Measurements from ENCODE around the gene MPRIP.
"Not testable (repeated sequence)": the region's sequence is repeated elsewhere in the genome, so short reads cannot be mapped to it uniquely, and the experiment has no call there.

MPRIP gene

GRCh38 chr17:17181666-17182597 lies 139.7 kb downstream of the MPRIP start:
- DNase-seq, result peak; percentile 37
- Histone ChIP-seq H3K27me3 (ENCODE audit: insufficient read depth, low read length, poor library complexity) (no peaks in the 10 kb centered on the region), H3K4me3 (ENCODE audit: low read depth in 1 of 2, low read length in 2 of 2) (no peak overlapping the region), H3K4me2 (ENCODE audit: insufficient read depth, low read length) (no peak overlapping the region), H4K20me1 (ENCODE audit: insufficient read depth, low read length) (peaks cover 2% of the 10 kb centered on the region; the same call in 1 of the 2 replicates), H3K9ac (ENCODE audit: low read depth, low read length) (no peak overlapping the region), H2AFZ (ENCODE audit: low read depth, low read length) (no peak overlapping the region), H3K27ac (ENCODE audit: low read length) (no peak overlapping the region), H3K9me3 (ENCODE audit: insufficient read depth, low read length, severe bottlenecking) (no peaks in the 10 kb centered on the region), H3K36me3 (ENCODE audit: insufficient read depth, low read length) (peaks cover 79% of the 10 kb centered on the region), H3K4me1 (ENCODE audit: insufficient read depth, low read length) (no peaks in the 10 kb centered on the region), H3K79me2 (ENCODE audit: insufficient read depth, low read length) (no peaks in the 10 kb centered on the region)
- TF ChIP-seq EZH2 (IDR thresholded peaks at IDR 0.05; ENCODE audit: borderline replicate concordance, low read depth, low read length, severe bottlenecking) (no peak), CTCF (IDR thresholded peaks at IDR 0.05; ENCODE audit: borderline replicate concordance, extremely low read depth, low read length, poor library complexity, severe bottlenecking) (no peak)
- peak; percentile 78 for ATAC-seq (ENCODE audit: insufficient read depth, low read depth)

GRCh38 chr17:17182598-17183136 lies 140.4 kb downstream of the MPRIP start:
- Histone ChIP-seq H3K36me3 (ENCODE audit: insufficient read depth, low read length) (peaks cover 79% of the 10 kb centered on the region), H3K4me1 (ENCODE audit: insufficient read depth, low read length) (no peaks in the 10 kb centered on the region), H4K20me1 (ENCODE audit: insufficient read depth, low read length) (peaks cover 2% of the 10 kb centered on the region; the same call in 1 of the 2 replicates), H3K9ac (ENCODE audit: low read depth, low read length) (no peak overlapping the region), H2AFZ (ENCODE audit: low read depth, low read length) (no peak overlapping the region), H3K4me2 (ENCODE audit: insufficient read depth, low read length) (no peak overlapping the region), H3K79me2 (ENCODE audit: insufficient read depth, low read length) (no peaks in the 10 kb centered on the region), H3K27me3 (ENCODE audit: insufficient read depth, low read length, poor library complexity) (no peaks in the 10 kb centered on the region), H3K4me3 (ENCODE audit: low read depth in 1 of 2, low read length in 2 of 2) (no peak overlapping the region), H3K9me3 (ENCODE audit: insufficient read depth, low read length, severe bottlenecking) (no peaks in the 10 kb centered on the region), H3K27ac (ENCODE audit: low read length) (no peak overlapping the region)
- no peak for DNase-seq
- ATAC-seq (ENCODE audit: insufficient read depth, low read depth), result no peak
- TF ChIP-seq CTCF (IDR thresholded peaks at IDR 0.05; ENCODE audit: borderline replicate concordance, extremely low read depth, low read length, poor library complexity, severe bottlenecking), result no peak
- no peak for TF ChIP-seq EZH2 (IDR thresholded peaks at IDR 0.05; ENCODE audit: borderline replicate concordance, low read depth, low read length, severe bottlenecking)

- H3K9ac ChIP-seq (ENCODE audit: low read depth, low read length), result no peak overlapping the region
- no peak overlapping the region for H3K4me3 ChIP-seq (ENCODE audit: low read depth in 1 of 2, low read length in 2 of 2)
- no peaks in the 10 kb centered on the region for H3K4me1 ChIP-seq (ENCODE audit: insufficient read depth, low read length)
- ATAC-seq (ENCODE audit: insufficient read depth, low read depth), result no peak
- DNase-seq, result no peak
- no peaks in the 10 kb centered on the region for H3K9me3 ChIP-seq (ENCODE audit: insufficient read depth, low read length, severe bottlenecking)
- no peaks in the 10 kb centered on the region for H3K79me2 ChIP-seq (ENCODE audit: insufficient read depth, low read length)
- H3K27me3 ChIP-seq (ENCODE audit: insufficient read depth, low read length, poor library complexity), result no peaks in the 10 kb centered on the region
- no peak overlapping the region for H3K4me2 ChIP-seq (ENCODE audit: insufficient read depth, low read length)
- no peak overlapping the region for H2AFZ ChIP-seq (ENCODE audit: low read depth, low read length)
- peaks cover 2% of the 10 kb centered on the region; the same call in 1 of the 2 replicates for H4K20me1 ChIP-seq (ENCODE audit: insufficient read depth, low read length)
- TF ChIP-seq CTCF (IDR thresholded peaks at IDR 0.05; ENCODE audit: borderline replicate concordance, extremely low read depth, low read length, poor library complexity, severe bottlenecking) (no peak), EZH2 (IDR thresholded peaks at IDR 0.05; ENCODE audit: borderline replicate concordance, low read depth, low read length, severe bottlenecking) (no peak)
- peaks cover 78% of the 10 kb centered on the region for H3K36me3 ChIP-seq (ENCODE audit: insufficient read depth, low read length)
- H3K27ac ChIP-seq (ENCODE audit: low read length), result no peak overlapping the region
These were observed 141.5 kb downstream of the MPRIP start for GRCh38 chr17:17183744-17184143.

GRCh38 chr17:17184985-17185757 lies 142.9 kb downstream of the MPRIP start:
- H3K9me3 ChIP-seq (ENCODE audit: insufficient read depth, low read length, severe bottlenecking); H3K4me1 ChIP-seq (ENCODE audit: insufficient read depth, low read length); H3K27me3 ChIP-seq (ENCODE audit: insufficient read depth, low read length, poor library complexity); H3K27ac ChIP-seq (ENCODE audit: low read length); H3K4me2 ChIP-seq (ENCODE audit: insufficient read depth, low read length); H3K9ac ChIP-seq (ENCODE audit: low read depth, low read length); H4K20me1 ChIP-seq (ENCODE audit: insufficient read depth, low read length); DNase-seq; ATAC-seq (ENCODE audit: insufficient read depth, low read depth); H3K79me2 ChIP-seq (ENCODE audit: insufficient read depth, low read length); H3K4me3 ChIP-seq (ENCODE audit: low read depth in 1 of 2, low read length in 2 of 2); H2AFZ ChIP-seq (ENCODE audit: low read depth, low read length): not testable (repeated sequence)
- peaks cover 76% of the 10 kb centered on the region for H3K36me3 ChIP-seq (ENCODE audit: insufficient read depth, low read length)

Measured in DND-41 (cell line).